Vagina (tissue), 2 donors: ENCODE results near the gene SYNE1.

Experiments
- CTCF ChIP-seq, 3 experiments: fragments of 450-650 bp in 2 of 3; fragments of 200-600 bp in 1 of 3; sonication (generic) in 1 of 3; IDR thresholded peaks; one replicate each; pipeline ENCODE4 v1.5.1; 2017 to 2019; ENCODE audit warnings: antibody characterized with exemption in 3 of 3, mild to moderate bottlenecking in 2 of 3, moderate library complexity in 2 of 3
- POLR2AphosphoS5 ChIP-seq, 2 donors: sonication (generic); formaldehyde crosslinking; IDR thresholded peaks; one replicate each; pipeline ENCODE4 v1.9.0; 2017; ENCODE audit warnings: antibody characterized with exemption in 2 of 2, mild to moderate bottlenecking in 2 of 2, low read depth in 1 of 2; ENCODE audit not compliant: insufficient read depth in 1 of 2

GRCh38 chr6:152651986-152652385 is 14.8 kb upstream of the SYNE1 start:
- TF ChIP-seq CTCF (IDR thresholded peaks at IDR 0.05) (no peak), POLR2AphosphoS5 (IDR thresholded peaks at IDR 0.05; ENCODE audit: insufficient read depth in 1 of 2, low read depth in 1 of 2) (no peak)
